ENCODE data around the gene CHRNB2. TPM values are rescaled to one million over a fixed set of nuclear protein-coding genes. Genes with fewer than 3 reads are reported as not detected.

CHRNB2 gene
- total RNA-seq, 1 experiment from 2014 or later: 1.8 TPM

GRCh38 chr1:154582885-154583284 lies 15.3 kb downstream of the CHRNB2 start:
- Mint-ChIP-seq H3K4me3 (no peak overlapping the region), H3K27me3 (ENCODE audit: low read depth) (no peaks in the 10 kb centered on the region; the same call in 1 of the 2 replicates), H3K4me1 (no peaks in the 10 kb centered on the region), H3K36me3 (ENCODE audit: insufficient read depth in 1 of 3, low read depth in 3 of 3) (peaks cover 62 to 97% (median 89%) of the 10 kb centered on the region in 3 experiments; a peak in 6 of 7 replicates), H3K9me3 (no peaks in the 10 kb centered on the region), H3K27ac (no peak overlapping the region)
- Histone ChIP-seq H3K23ac (ENCODE audit: insufficient read length, low read depth, low read length) (no peak overlapping the region), H3K79me2 (ENCODE audit: insufficient read depth, low read length) (no peaks in the 10 kb centered on the region), H2BK5ac (ENCODE audit: insufficient read length, low read length) (no peak overlapping the region), H4K5ac (ENCODE audit: insufficient read length, low read depth, low read length) (no peak overlapping the region), H3K56ac (ENCODE audit: insufficient read length, low read depth, low read length) (no peak overlapping the region), H2AFZ (ENCODE audit: low read length) (no peak overlapping the region), H3K27me3 (ENCODE audit: insufficient read depth, low read length) (no peaks in the 10 kb centered on the region), H3K4me1 (ENCODE audit: insufficient read depth, low read length) (no peaks in the 10 kb centered on the region), H3K27ac (ENCODE audit: insufficient read length, low read depth, low read length) (no peak overlapping the region), H2BK12ac (ENCODE audit: insufficient read length, low read depth, low read length) (no peak overlapping the region), H3K14ac (ENCODE audit: insufficient read depth, low read length) (no peak overlapping the region), H3K23me2 (ENCODE audit: insufficient read length, low read depth, low read length, poor library complexity, severe bottlenecking) (no peaks in the 10 kb centered on the region), H4K8ac (replicated peaks; ENCODE audit: insufficient read length, low read depth, low read length) (no peak overlapping the region), H2BK120ac (ENCODE audit: low read depth, low read length, poor library complexity, severe bottlenecking) (no peak overlapping the region), H4K91ac (ENCODE audit: insufficient read length, low read depth, low read length) (no peak overlapping the region), H3K4ac (ENCODE audit: low read depth, low read length) (no peak overlapping the region), H2BK15ac (ENCODE audit: low read depth, low read length) (no peak overlapping the region), H3K9me3 (ENCODE audit: control insufficient read depth, low read depth, low read length) (no peaks in the 10 kb centered on the region), H3K4me2 (ENCODE audit: insufficient read depth, insufficient read length, low read length) (no peak overlapping the region), H3K18ac (ENCODE audit: insufficient read length, low read depth, low read length) (no peak overlapping the region), H3T11ph (ENCODE audit: low read length) (no peak overlapping the region), H2BK20ac (ENCODE audit: low read depth, low read length, poor library complexity, severe bottlenecking) (no peak overlapping the region), H2AK5ac (ENCODE audit: insufficient read length, low read length) (no peak overlapping the region), H3K79me1 (ENCODE audit: insufficient read depth, low read depth, low read length, poor library complexity, severe bottlenecking) (no peaks in the 10 kb centered on the region), H3K9ac (ENCODE audit: extremely low read depth, insufficient read length, low read length) (no peak overlapping the region), H4K20me1 (ENCODE audit: control insufficient read depth, insufficient read depth, insufficient read length) (peaks cover 3% of the 10 kb centered on the region)
- TF ChIP-seq CTCF (conservative IDR thresholded peaks at IDR 0.05): no peak
- no peak for DNase-seq
- WGBS (ENCODE audit: extremely low coverage, insufficient read length, low lambda C conversion rate): no CpG with 5 or more reads among the region's 6 CpGs
